ENCODE results near the gene PNRC2.
"Not testable (repeated sequence)": the region's sequence is repeated elsewhere in the genome, so short reads cannot be mapped to it uniquely, and the experiment has no call there.

Gene PNRC2

GRCh38 chr1:23989263-23989662 is 29.6 kb downstream of the PNRC2 start:
- Histone ChIP-seq H3K36me3 (ENCODE audit: control insufficient read depth in 1 of 2, insufficient read depth in 2 of 2, low read length in 2 of 2) (no peaks in the 10 kb centered on the region), H3K9ac (ENCODE audit: low read depth in 1 of 2, low read length in 2 of 2) (no peak overlapping the region), H3K4me1 (ENCODE audit: control insufficient read depth in 1 of 2, insufficient read depth in 2 of 2, low read length in 2 of 2) (peaks cover 2 to 3% of the 10 kb centered on the region in 2 donors), H3K27me3 (ENCODE audit: control insufficient read depth in 1 of 2, insufficient read depth in 2 of 2, low read length in 2 of 2) (no peaks in the 10 kb centered on the region), H3K27ac (ENCODE audit: low read depth, low read length) (no peak overlapping the region), H3K4me3 (ENCODE audit: low read depth in 1 of 2, low read length in 2 of 2) (no peak overlapping the region), H3K9me3 (ENCODE audit: control insufficient read depth in 1 of 2, low read length in 2 of 2) (no peaks in the 10 kb centered on the region)

- H3K9me3 ChIP-seq (ENCODE audit: control insufficient read depth in 1 of 2, low read length in 2 of 2); H3K27me3 ChIP-seq (ENCODE audit: control insufficient read depth in 1 of 2, insufficient read depth in 2 of 2, low read length in 2 of 2); H3K4me1 ChIP-seq (ENCODE audit: control insufficient read depth in 1 of 2, insufficient read depth in 2 of 2, low read length in 2 of 2); H3K9ac ChIP-seq (ENCODE audit: low read depth in 1 of 2, low read length in 2 of 2); H3K36me3 ChIP-seq (ENCODE audit: control insufficient read depth in 1 of 2, insufficient read depth in 2 of 2, low read length in 2 of 2); H3K4me3 ChIP-seq (ENCODE audit: low read depth in 1 of 2, low read length in 2 of 2); H3K27ac ChIP-seq (ENCODE audit: low read depth, low read length): not testable (repeated sequence)
Observed at GRCh38 chr1:23992011-23992410, 32.4 kb downstream of the PNRC2 start.

GRCh38 chr1:23995431-23995837 is 35.8 kb downstream of the PNRC2 start:
- Histone ChIP-seq H3K27me3 (ENCODE audit: control insufficient read depth in 1 of 2, insufficient read depth in 2 of 2, low read length in 2 of 2) (no peaks in the 10 kb centered on the region), H3K9me3 (ENCODE audit: control insufficient read depth in 1 of 2, low read length in 2 of 2) (no peaks in the 10 kb centered on the region), H3K36me3 (ENCODE audit: control insufficient read depth in 1 of 2, insufficient read depth in 2 of 2, low read length in 2 of 2) (no peaks in the 10 kb centered on the region), H3K27ac (ENCODE audit: low read depth, low read length) (no peak overlapping the region), H3K4me1 (ENCODE audit: control insufficient read depth in 1 of 2, insufficient read depth in 2 of 2, low read length in 2 of 2) (no peaks in the 10 kb centered on the region), H3K9ac (ENCODE audit: low read depth in 1 of 2, low read length in 2 of 2) (no peak overlapping the region), H3K4me3 (ENCODE audit: low read depth in 1 of 2, low read length in 2 of 2) (no peak overlapping the region)

GRCh38 chr1:23996700-23997229 is 37.1 kb downstream of the PNRC2 start:
- Histone ChIP-seq H3K9me3 (ENCODE audit: control insufficient read depth in 1 of 2, low read length in 2 of 2) (no peaks in the 10 kb centered on the region), H3K4me1 (ENCODE audit: control insufficient read depth in 1 of 2, insufficient read depth in 2 of 2, low read length in 2 of 2) (no peaks in the 10 kb centered on the region), H3K27me3 (ENCODE audit: control insufficient read depth in 1 of 2, insufficient read depth in 2 of 2, low read length in 2 of 2) (no peaks in the 10 kb centered on the region), H3K9ac (ENCODE audit: low read depth in 1 of 2, low read length in 2 of 2) (no peak overlapping the region), H3K36me3 (ENCODE audit: control insufficient read depth in 1 of 2, insufficient read depth in 2 of 2, low read length in 2 of 2) (no peaks in the 10 kb centered on the region), H3K4me3 (ENCODE audit: low read depth in 1 of 2, low read length in 2 of 2) (no peak overlapping the region), H3K27ac (ENCODE audit: low read depth, low read length) (no peak overlapping the region)

- Histone ChIP-seq H3K4me3 (ENCODE audit: low read depth in 1 of 2, low read length in 2 of 2) (no peak overlapping the region), H3K27me3 (ENCODE audit: control insufficient read depth in 1 of 2, insufficient read depth in 2 of 2, low read length in 2 of 2) (no peaks in the 10 kb centered on the region), H3K9ac (ENCODE audit: low read depth in 1 of 2, low read length in 2 of 2) (no peak overlapping the region), H3K4me1 (ENCODE audit: control insufficient read depth in 1 of 2, insufficient read depth in 2 of 2, low read length in 2 of 2) (no peaks in the 10 kb centered on the region), H3K27ac (ENCODE audit: low read depth, low read length) (no peak overlapping the region), H3K9me3 (ENCODE audit: control insufficient read depth in 1 of 2, low read length in 2 of 2) (no peaks in the 10 kb centered on the region), H3K36me3 (ENCODE audit: control insufficient read depth in 1 of 2, insufficient read depth in 2 of 2, low read length in 2 of 2) (no peaks in the 10 kb centered on the region)
Observed at GRCh38 chr1:23997812-23998211, 38.2 kb downstream of the PNRC2 start.

- Histone ChIP-seq H3K27ac (ENCODE audit: low read depth, low read length) (no peak overlapping the region), H3K9ac (ENCODE audit: low read depth in 1 of 2, low read length in 2 of 2) (no peak overlapping the region), H3K27me3 (ENCODE audit: control insufficient read depth in 1 of 2, insufficient read depth in 2 of 2, low read length in 2 of 2) (no peaks in the 10 kb centered on the region), H3K36me3 (ENCODE audit: control insufficient read depth in 1 of 2, insufficient read depth in 2 of 2, low read length in 2 of 2) (no peaks in the 10 kb centered on the region), H3K4me3 (ENCODE audit: low read depth in 1 of 2, low read length in 2 of 2) (no peak overlapping the region), H3K4me1 (ENCODE audit: control insufficient read depth in 1 of 2, insufficient read depth in 2 of 2, low read length in 2 of 2) (no peaks in the 10 kb centered on the region), H3K9me3 (ENCODE audit: control insufficient read depth in 1 of 2, low read length in 2 of 2) (no peaks in the 10 kb centered on the region)
Observed at GRCh38 chr1:23999156-23999671, 39.6 kb downstream of the PNRC2 start.

- Histone ChIP-seq H3K27ac (ENCODE audit: low read depth, low read length) (no peak overlapping the region), H3K9me3 (ENCODE audit: control insufficient read depth in 1 of 2, low read length in 2 of 2) (no peaks in the 10 kb centered on the region), H3K27me3 (ENCODE audit: control insufficient read depth in 1 of 2, insufficient read depth in 2 of 2, low read length in 2 of 2) (no peaks in the 10 kb centered on the region), H3K9ac (ENCODE audit: low read depth in 1 of 2, low read length in 2 of 2) (no peak overlapping the region), H3K4me1 (ENCODE audit: control insufficient read depth in 1 of 2, insufficient read depth in 2 of 2, low read length in 2 of 2) (no peaks in the 10 kb centered on the region), H3K36me3 (ENCODE audit: control insufficient read depth in 1 of 2, insufficient read depth in 2 of 2, low read length in 2 of 2) (no peaks in the 10 kb centered on the region), H3K4me3 (ENCODE audit: low read depth in 1 of 2, low read length in 2 of 2) (no peak overlapping the region)
Observed at GRCh38 chr1:24002695-24003094, 43.1 kb downstream of the PNRC2 start.

GRCh38 chr1:24003331-24003972 is 43.8 kb downstream of the PNRC2 start:
- H3K36me3 ChIP-seq (ENCODE audit: control insufficient read depth in 1 of 2, insufficient read depth in 2 of 2, low read length in 2 of 2) = no peaks in the 10 kb centered on the region
- H3K27ac ChIP-seq (ENCODE audit: low read depth, low read length) = no peak overlapping the region
- H3K4me3 ChIP-seq (ENCODE audit: low read depth in 1 of 2, low read length in 2 of 2) = no peak overlapping the region
- H3K9me3 ChIP-seq (ENCODE audit: control insufficient read depth in 1 of 2, low read length in 2 of 2) = no peaks in the 10 kb centered on the region
- H3K4me1 ChIP-seq (ENCODE audit: control insufficient read depth in 1 of 2, insufficient read depth in 2 of 2, low read length in 2 of 2) = no peaks in the 10 kb centered on the region
- H3K9ac ChIP-seq (ENCODE audit: low read depth in 1 of 2, low read length in 2 of 2) = no peak overlapping the region
- no peaks in the 10 kb centered on the region for H3K27me3 ChIP-seq (ENCODE audit: control insufficient read depth in 1 of 2, insufficient read depth in 2 of 2, low read length in 2 of 2)

GRCh38 chr1:24004132-24004531 is 44.5 kb downstream of the PNRC2 start:
- Histone ChIP-seq H3K27me3 (ENCODE audit: control insufficient read depth in 1 of 2, insufficient read depth in 2 of 2, low read length in 2 of 2) (no peaks in the 10 kb centered on the region), H3K4me3 (ENCODE audit: low read depth in 1 of 2, low read length in 2 of 2) (no peak overlapping the region), H3K9me3 (ENCODE audit: control insufficient read depth in 1 of 2, low read length in 2 of 2) (no peaks in the 10 kb centered on the region), H3K9ac (ENCODE audit: low read depth in 1 of 2, low read length in 2 of 2) (no peak overlapping the region), H3K27ac (ENCODE audit: low read depth, low read length) (no peak overlapping the region), H3K4me1 (ENCODE audit: control insufficient read depth in 1 of 2, insufficient read depth in 2 of 2, low read length in 2 of 2) (no peaks in the 10 kb centered on the region), H3K36me3 (ENCODE audit: control insufficient read depth in 1 of 2, insufficient read depth in 2 of 2, low read length in 2 of 2) (no peaks in the 10 kb centered on the region)

- Histone ChIP-seq H3K4me1 (ENCODE audit: control insufficient read depth in 1 of 2, insufficient read depth in 2 of 2, low read length in 2 of 2) (peaks cover 0 to 3% of the 10 kb centered on the region in 2 donors), H3K27me3 (ENCODE audit: control insufficient read depth in 1 of 2, insufficient read depth in 2 of 2, low read length in 2 of 2) (no peaks in the 10 kb centered on the region)
Observed at GRCh38 chr1:24005163-24005562, 45.5 kb downstream of the PNRC2 start.

More at GRCh38 chr1:24005163-24005562, 45.5 kb downstream of the PNRC2 start:
- no peaks in the 10 kb centered on the region for H3K36me3 ChIP-seq (ENCODE audit: control insufficient read depth in 1 of 2, insufficient read depth in 2 of 2, low read length in 2 of 2)
- no peak overlapping the region for H3K27ac ChIP-seq (ENCODE audit: low read depth, low read length)
- no peak overlapping the region for H3K4me3 ChIP-seq (ENCODE audit: low read depth in 1 of 2, low read length in 2 of 2)
- H3K9ac ChIP-seq (ENCODE audit: low read depth in 1 of 2, low read length in 2 of 2) = no peak overlapping the region
- no peaks in the 10 kb centered on the region for H3K9me3 ChIP-seq (ENCODE audit: control insufficient read depth in 1 of 2, low read length in 2 of 2)
